Mucosa of descending colon (tissue), 3 donors: ENCODE measurements around the gene KIF4B. TPM values are rescaled to one million over a fixed set of nuclear protein-coding genes. Genes with fewer than 3 reads are reported as not detected.

ENCODE experiments used
- ATAC-seq: fragments of 200-7000 bp; cut with Tn5 transposase; one replicate; pipeline ENCODE4 v1.9.1; 2020; ENCODE audit warnings: mild to moderate bottlenecking, moderate library complexity
- DNase-seq, 3 donors: peaks; one replicate each; pipeline ENCODE4 v3.0.0-alpha.2; 2020
- H3K36me3 ChIP-seq: fragments of 200-600 bp; one replicate; pipeline ENCODE4 v1.8.0; 2021; ENCODE audit warnings: low read depth, mild to moderate bottlenecking
- H3K4me1 ChIP-seq: fragments of 200-600 bp; one replicate; pipeline ENCODE4 v1.8.0; 2021; ENCODE audit warnings: low read depth, mild to moderate bottlenecking
- H3K4me3 ChIP-seq: fragments of 200-600 bp; one replicate; pipeline ENCODE4 v1.8.0; 2021; ENCODE audit warnings: mild to moderate bottlenecking
- H3K9me3 ChIP-seq: fragments of 200-600 bp; one replicate; pipeline ENCODE4 v1.8.0; 2021; ENCODE audit warnings: mild to moderate bottlenecking
- intact Hi-C, 2 donors: fragments of 100-400 bp; cut with DNase I in 1 of 2; cut with micrococcal nuclease in 1 of 2; formaldehyde crosslinking; loops; one replicate each; pipeline versions ENCODE4 v1.11.0 to v1.11.1; 2022; cut with DNase I, micrococcal nuclease
- total RNA-seq, 3 donors: library from RNA; stranded (reverse); fragmentation: NEBNext Ultra II Directional in 2 of 3; extraction: Animal tissue kit (Norgen Biotek cat#: 25700) in 2 of 3; gene quantifications; one replicate each; pipeline versions ENCODE4 v1.2.1 to v1.2.4, GENCODE V29; 2021 to 2023
- TF ChIP-seq, protein P1 (sequence below): fragments of 200-600 bp; IDR thresholded peaks from one replicate; pipeline ENCODE4 v1.8.0; 2022; ENCODE audit warnings: antibody characterized with exemption, mild to moderate bottlenecking
- donor health status: DM: no; HTN: no; CAD: no; lungs with moderate emphysema.
- donor health status: DM: no; HTN: no; CAD: no.
- donor health status: DM: no; HTN: yes; CAD: no.

KIF4B gene
- total RNA-seq, 3 donors from 2014 or later, result not detected

DNA sequence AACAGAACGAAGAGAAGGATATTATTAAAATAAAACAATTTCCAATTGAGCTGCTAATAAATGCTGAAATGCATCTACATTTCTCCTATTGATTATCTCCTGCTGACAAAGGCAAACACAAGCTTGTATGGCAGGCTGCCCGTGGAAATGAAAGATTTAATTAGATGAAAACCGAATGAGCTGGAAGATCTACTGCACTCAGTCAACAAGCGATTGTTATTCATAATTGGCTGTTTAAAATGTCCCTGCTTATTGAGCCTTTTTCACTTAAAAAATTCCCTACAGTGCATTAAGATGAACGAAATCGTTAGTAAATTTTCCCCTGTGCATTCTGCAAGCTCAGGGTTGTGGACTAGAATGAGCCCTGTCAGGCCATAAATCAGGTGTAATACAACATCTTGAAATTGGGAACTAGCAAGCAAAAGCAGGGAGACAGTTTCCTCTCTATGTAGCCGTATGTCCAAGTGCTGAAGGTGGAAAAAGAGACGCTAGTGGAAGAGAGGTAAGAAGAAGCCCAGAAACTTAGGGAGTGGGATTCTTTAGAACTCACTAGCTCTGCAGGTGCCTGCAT lies 28.5 kb upstream of the KIF4B start:
- H3K4me3 ChIP-seq, result no peak overlapping the region
- TF ChIP-seq, protein P1, sequence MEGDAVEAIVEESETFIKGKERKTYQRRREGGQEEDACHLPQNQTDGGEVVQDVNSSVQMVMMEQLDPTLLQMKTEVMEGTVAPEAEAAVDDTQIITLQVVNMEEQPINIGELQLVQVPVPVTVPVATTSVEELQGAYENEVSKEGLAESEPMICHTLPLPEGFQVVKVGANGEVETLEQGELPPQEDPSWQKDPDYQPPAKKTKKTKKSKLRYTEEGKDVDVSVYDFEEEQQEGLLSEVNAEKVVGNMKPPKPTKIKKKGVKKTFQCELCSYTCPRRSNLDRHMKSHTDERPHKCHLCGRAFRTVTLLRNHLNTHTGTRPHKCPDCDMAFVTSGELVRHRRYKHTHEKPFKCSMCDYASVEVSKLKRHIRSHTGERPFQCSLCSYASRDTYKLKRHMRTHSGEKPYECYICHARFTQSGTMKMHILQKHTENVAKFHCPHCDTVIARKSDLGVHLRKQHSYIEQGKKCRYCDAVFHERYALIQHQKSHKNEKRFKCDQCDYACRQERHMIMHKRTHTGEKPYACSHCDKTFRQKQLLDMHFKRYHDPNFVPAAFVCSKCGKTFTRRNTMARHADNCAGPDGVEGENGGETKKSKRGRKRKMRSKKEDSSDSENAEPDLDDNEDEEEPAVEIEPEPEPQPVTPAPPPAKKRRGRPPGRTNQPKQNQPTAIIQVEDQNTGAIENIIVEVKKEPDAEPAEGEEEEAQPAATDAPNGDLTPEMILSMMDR, result no peak
- DNase-seq (no peak), ATAC-seq (no peak)
- H3K36me3 ChIP-seq, result no peaks in the 10 kb centered on the region
- no peaks in the 10 kb centered on the region for H3K4me1 ChIP-seq
- H3K9me3 ChIP-seq, result no peaks in the 10 kb centered on the region
- intact Hi-C loops, result no loop called here

DNA sequence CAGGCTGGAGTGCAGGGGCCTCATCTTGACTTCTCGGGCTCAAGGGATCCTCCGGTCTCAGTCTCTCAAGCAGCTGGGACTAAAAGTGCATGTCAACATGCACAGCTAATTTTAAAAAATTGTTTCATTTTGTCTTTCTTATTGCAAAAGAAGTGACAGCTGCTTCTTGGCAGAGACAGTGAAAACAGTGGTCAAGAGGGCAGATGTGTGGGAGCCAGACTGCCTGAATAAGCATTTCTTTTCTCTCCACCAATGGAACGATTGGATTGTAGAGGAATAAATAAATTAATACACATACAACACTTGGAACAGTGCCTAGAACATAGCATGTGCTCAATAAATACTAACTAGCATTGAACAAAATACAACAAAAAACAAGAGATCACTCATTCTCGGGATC lies 27.4 kb upstream of the KIF4B start:
- intact Hi-C loops, result no loop called here
- no peak for DNase-seq
- ATAC-seq, result no peak
- no peaks in the 10 kb centered on the region for H3K36me3 ChIP-seq
- TF ChIP-seq, protein P1, result no peak
- no peaks in the 10 kb centered on the region for H3K4me1 ChIP-seq
- no peaks in the 10 kb centered on the region for H3K9me3 ChIP-seq
- no peak overlapping the region for H3K4me3 ChIP-seq

DNA sequence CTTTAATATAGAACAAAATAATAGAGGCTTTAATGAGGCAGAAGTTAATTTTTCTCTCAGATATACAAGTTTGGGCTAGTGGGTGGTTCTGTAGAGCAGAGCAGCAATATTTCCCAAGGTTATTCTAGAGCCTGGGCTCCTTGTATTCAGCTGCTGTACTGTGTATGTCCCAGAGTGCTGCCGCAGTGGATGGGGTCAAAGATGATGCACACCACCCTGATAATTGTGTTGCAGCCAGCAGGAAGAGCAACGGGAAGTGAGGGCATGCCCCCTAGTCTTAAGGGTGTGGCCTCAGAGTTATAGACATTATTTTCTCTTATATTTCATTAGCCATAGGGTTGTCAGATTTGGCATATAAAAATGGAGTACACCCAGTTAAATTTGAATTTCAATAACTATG lies 23.9 kb upstream of the KIF4B start:
- TF ChIP-seq, protein P1, result no peak
- intact Hi-C loops, result no loop called here
- ATAC-seq, result no peak
- H3K9me3 ChIP-seq, result no peaks in the 10 kb centered on the region
- H3K4me3 ChIP-seq, result no peak overlapping the region
- no peak for DNase-seq
- H3K4me1 ChIP-seq, result no peaks in the 10 kb centered on the region
- no peaks in the 10 kb centered on the region for H3K36me3 ChIP-seq

DNA sequence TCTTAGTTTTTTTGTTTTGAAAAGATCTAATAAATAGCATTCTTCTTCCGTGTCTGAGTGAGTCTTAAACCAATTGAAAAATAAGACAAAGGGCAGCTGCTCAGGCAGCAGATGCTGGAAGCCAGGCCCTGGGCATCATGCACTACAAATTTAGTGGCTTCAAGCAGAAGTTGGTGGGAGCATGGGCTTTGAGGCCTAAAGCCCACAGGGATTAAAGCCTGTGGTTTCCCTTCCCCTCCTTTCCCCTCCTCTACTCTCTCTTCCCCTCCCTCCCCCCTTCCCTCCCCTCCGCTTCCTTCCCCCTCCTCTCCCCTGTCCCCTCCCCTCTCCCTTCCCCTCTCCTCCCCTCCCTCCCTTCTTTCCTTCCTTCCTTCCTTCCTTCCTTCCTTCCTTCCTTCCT lies 20.1 kb upstream of the KIF4B start:
- DNase-seq, result no peak
- intact Hi-C loops, result no loop called here
- Histone ChIP-seq H3K9me3 (no peaks in the 10 kb centered on the region), H3K4me1 (no peaks in the 10 kb centered on the region), H3K4me3 (no peak overlapping the region), H3K36me3 (no peaks in the 10 kb centered on the region)
- ATAC-seq, result no peak
- TF ChIP-seq, protein P1, result no peak

DNA sequence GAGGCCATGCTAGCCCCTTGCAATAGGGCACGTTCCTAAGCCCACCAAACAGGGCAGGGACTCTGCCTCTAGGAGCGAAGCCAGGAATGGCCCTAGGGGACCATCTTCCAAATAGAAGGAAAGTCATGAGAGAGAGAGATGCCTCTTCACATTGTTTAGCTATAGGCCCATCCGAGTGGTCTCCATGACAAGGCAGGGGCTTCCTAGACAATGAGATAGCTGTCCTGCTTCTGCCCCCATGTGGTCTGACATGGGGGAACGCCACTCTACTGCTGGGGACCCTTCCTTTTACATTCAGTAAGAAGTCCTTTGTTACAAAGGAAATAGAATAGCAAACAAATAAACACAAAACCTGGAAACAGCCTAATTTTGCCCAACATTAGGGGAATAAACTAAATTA lies 17.9 kb upstream of the KIF4B start:
- intact Hi-C loops, result no loop called here
- DNase-seq, result no peak
- H3K9me3 ChIP-seq, result no peaks in the 10 kb centered on the region
- TF ChIP-seq, protein P1, result no peak
- H3K4me3 ChIP-seq, result no peak overlapping the region
- H3K36me3 ChIP-seq, result no peaks in the 10 kb centered on the region
- no peaks in the 10 kb centered on the region for H3K4me1 ChIP-seq
- ATAC-seq, result no peak

GRCh38 chr5:154997746-154998145 lies 15.8 kb upstream of the KIF4B start:
- ATAC-seq (no peak), DNase-seq (no peak)
- intact Hi-C loops, result no loop called here
- Histone ChIP-seq H3K36me3 (no peaks in the 10 kb centered on the region), H3K9me3 (no peaks in the 10 kb centered on the region), H3K4me3 (no peak overlapping the region), H3K4me1 (no peaks in the 10 kb centered on the region)
- TF ChIP-seq, protein P1, result no peak
